Right kidney (tissue), 1 donor: ENCODE measurements around the gene ATXN10.
A peak's percentile ranks its signal among the peaks of the same experiment; 100 is the strongest.

Experiments used
- DNase-seq: peaks from one replicate; pipeline ENCODE4 v3.0.0-alpha.2; 2016

Gene ATXN10

DNA sequence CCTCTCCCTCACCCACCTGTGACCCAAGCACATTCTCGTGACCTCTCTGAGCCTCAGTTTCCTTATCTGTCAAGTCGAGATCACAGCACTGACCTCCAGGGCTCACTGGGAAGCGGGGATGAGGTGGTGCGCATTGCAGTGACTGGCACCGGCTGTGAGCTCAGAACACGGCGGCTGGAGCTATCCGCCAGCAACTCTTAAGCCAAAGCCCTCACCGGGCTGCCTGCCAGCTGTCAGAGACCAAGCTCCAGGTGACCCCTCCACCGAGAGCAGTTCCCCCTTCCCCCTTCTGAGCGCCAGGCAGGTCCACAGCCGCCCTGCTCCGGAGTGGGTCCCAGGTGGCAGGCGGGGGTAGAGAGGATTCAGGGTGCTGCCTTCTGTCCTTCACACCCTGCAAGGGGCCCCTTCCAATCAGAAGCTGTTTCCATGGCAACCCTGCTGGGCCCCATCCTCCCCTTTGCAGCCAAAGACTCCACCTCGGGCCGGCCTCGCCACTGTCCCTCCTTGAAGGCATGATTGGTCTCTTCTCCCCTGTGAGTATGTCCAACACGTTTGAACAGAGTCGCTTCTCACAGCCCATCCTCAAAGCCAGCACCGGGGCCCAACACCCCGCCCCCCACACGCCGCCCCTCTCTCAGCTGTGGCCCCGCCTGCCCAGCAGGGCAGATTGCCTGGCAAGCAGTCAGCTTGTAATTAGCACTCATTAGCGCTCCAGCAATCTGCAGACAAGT lies 206.6 kb downstream of the ATXN10 start:
- no peak for DNase-seq

DNA sequence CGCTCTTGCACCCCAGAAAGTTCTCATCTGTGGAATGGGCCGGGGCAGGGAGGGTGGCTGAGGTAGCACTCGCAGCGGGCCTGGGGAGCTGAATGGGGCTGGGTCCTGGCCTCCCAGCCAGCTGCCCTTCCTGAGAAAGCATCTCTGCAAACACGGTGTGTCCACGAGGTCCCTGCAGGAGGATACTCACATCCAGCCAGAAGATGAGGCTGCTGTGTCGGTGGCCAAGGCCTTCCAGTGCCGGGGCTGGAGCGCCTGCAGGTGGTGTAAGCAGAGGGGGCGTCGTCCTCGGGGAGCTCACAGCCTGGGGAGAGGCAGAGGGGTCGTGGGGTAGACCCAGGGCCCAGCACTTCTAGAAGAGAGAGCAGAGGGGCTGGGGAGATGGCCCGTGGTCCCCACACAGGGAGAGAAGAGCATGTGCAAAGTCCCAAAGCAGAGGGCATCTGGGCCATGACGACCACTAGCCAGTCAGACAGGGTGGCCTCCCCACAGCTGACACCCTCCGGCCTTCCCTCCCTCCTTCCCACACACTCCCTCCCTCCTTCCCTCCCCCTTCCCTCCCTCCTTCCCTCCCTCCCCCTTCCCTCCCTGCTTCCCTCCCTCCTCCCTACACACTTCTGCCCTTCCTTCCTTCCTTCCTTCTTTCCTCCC lies 207.4 kb downstream of the ATXN10 start:
- no peak for DNase-seq

- no peak for DNase-seq
Measured at GRCh38 chr22:45879552-45879949, 207.9 kb downstream of the ATXN10 start.

DNA sequence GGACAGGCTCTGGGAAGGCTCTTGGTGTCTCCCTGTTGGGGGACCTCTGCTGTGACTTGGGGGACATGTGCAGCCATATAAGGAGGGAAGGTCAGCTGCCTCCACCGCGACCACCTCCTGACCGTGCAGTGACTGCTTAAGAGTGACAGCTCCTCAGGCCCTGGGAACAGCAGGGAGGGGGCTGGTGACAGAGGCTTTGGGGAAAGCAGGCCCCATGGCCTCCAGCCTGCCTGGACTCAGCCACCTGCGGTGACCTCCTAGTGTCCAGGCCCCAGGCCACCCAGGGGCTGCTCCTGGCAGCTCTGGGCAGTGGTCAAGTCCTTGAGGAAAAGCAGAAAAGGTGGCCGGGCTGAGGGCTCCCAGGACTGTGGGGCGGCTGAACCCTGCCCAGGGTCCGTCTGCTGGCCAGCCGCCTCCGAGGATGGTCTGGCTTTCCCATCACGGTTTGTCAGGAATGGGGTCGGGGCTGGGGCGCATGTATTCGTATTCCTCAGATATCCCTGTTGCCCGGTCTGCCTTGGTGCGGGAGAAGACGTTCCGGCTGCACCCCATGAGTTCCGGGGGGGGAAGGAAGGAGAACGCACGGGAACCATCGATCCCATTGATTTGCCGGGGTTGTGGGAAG lies 208.6 kb downstream of the ATXN10 start:
- DNase-seq, result no peak

GRCh38 chr22:45880716-45881523 lies 209.3 kb downstream of the ATXN10 start:
- DNase-seq, result no peak

GRCh38 chr22:45881524-45881875 lies 209.9 kb downstream of the ATXN10 start:
- no peak for DNase-seq

GRCh38 chr22:45882881-45883810 lies 211.5 kb downstream of the ATXN10 start:
- DNase-seq, result no peak

GRCh38 chr22:45883811-45884170 lies 212.2 kb downstream of the ATXN10 start:
- DNase-seq, result no peak

- DNase-seq, result no peak
Measured at GRCh38 chr22:45884201-45885062, 212.8 kb downstream of the ATXN10 start.

DNA sequence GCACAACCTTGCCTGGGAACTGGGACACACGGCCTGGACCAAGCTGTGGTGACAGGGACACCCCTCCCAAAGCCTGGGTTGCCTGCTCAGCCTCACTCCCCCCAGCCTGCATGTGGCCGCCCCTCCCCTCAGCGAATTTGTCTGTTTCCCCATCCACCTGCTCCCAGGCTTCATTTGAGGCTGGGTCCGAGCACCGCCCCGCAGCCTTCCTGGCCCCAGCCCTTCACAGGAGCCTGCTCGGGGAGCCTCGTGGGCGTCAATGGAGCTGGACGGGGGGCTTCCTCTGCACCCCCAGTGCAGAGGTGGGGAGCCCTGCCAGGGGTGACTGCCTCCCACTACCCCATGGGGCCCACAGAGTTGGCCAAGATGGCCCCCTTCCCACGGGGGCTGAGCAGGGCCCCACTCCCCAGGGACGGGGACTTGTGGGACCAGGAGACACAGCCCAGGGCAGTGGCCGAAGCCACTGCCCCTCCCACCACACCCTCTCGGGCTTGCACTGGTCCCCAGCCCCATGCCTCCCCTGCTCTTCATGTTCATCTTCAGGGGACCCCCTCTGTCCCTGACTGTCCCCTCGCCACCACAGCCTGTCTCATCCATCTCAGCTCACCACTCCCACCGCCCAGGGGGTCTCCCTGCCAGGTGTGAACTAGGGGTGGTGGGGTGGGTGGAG lies 213.7 kb downstream of the ATXN10 start:
- no peak for DNase-seq

DNA sequence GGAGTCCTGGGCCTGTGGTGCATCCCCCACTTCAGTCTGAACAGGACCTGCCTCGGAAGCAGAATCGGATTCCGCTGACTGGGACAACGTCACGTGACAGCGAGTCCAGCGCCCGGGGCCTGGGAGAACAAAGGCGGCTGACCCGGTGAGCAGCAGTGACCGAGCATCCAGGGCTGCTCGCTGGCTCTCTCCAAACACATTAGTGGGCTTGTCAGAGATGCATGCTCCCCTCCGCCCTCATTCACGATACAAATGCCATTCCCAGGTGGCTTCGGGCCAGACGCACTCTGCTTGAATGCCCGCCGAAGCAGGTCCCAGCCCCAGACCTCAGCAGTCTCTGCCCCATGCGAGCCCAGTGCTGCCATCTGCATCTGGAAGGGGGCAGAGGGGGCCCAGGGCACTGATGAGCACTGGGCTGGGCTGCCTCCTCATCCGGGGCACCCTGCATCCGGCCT lies 214.3 kb downstream of the ATXN10 start:
- no peak for DNase-seq

GRCh38 chr22:45886540-45886939 lies 214.9 kb downstream of the ATXN10 start:
- no peak for DNase-seq

GRCh38 chr22:45887202-45888131 lies 215.8 kb downstream of the ATXN10 start:
- DNase-seq, result no peak

DNA sequence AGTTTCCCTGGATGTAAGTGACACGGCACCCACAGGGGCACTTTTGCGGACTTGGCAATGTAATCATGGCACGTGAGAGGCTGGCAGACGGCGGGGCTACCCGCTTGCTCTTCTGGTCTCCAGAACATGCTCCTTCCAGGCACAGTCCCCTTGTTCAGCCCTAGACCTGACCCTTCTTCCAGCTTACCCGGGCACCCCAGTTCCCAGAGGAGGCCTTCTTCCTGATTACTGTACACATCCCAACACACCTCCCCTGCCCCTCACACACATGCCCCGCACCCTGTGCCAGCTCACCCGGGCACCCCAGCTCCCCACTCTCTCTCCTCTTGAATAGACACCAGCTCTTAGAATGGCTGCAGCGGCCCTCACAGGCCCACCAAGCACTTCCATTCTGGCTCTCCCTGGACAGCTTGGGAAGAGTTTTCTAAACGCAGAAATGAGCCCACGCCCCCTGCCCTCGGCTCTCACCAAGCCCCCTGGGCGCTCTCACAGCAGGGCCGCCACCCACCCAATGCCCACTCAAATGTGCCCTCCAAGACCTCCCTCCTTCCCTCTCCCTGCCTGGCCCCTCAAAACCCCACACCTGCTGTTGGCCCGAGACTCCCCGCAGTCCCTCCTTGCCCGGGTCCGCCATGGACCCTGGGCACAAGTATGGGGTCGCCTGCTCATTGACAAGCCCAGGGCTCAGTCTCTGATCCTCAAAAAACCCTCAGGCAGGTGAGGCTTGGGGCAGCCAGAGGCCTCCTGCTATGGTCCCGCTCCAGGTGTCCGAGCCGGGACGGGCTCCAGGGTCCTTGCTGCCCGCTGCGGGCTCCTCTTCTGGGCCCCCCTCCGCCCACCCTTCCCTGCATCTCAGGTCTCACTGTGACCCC lies 216.8 kb downstream of the ATXN10 start:
- DNase-seq, result no peak

GRCh38 chr22:45889093-45889538 lies 217.5 kb downstream of the ATXN10 start:
- DNase-seq, result no peak

DNA sequence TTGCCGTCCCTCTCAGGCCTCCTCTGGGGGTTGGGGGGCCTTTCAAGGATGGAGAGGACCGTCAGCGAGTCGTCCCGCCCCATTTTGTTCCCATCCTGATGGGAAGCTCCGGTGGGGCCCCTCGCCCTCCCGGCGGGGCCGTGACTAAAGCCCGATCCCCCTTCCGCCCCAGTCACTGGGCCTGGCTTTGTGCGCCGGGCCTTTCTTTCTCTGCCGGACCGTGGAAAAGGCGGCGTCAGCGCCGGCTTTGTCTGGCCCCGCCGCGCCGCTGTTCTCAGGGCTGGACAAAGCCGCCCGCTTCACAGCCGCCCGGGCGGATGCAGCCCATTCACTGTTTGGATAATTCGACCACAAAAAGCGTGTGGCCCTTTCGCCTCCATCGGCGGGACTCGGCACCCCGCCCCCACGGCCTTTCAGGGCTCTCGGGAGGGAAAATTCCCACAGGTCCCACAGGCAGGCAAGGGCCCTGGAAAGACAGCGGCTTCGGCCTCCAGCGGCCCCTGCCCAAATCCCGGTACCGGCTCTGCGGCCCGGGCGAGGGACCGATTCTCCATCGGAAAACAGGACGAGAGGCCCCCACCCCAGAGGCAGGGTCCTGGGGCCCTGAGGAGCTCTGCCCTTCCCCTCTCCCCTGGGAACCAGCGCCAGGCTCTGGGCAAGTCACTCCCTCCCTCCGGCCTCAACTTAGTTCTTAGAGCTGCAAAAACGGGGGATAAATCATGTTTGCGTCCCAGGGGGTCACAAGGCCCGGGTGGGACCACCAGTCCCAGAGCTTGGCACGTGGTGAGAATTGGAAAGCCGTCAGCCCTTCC lies 218.1 kb downstream of the ATXN10 start:
- DNase-seq, result peak; percentile 81

- no peak for DNase-seq
Measured at GRCh38 chr22:45890351-45890635, 218.7 kb downstream of the ATXN10 start.
